ENCODE measurements around the gene RHBDL1.

Gene RHBDL1

DNA sequence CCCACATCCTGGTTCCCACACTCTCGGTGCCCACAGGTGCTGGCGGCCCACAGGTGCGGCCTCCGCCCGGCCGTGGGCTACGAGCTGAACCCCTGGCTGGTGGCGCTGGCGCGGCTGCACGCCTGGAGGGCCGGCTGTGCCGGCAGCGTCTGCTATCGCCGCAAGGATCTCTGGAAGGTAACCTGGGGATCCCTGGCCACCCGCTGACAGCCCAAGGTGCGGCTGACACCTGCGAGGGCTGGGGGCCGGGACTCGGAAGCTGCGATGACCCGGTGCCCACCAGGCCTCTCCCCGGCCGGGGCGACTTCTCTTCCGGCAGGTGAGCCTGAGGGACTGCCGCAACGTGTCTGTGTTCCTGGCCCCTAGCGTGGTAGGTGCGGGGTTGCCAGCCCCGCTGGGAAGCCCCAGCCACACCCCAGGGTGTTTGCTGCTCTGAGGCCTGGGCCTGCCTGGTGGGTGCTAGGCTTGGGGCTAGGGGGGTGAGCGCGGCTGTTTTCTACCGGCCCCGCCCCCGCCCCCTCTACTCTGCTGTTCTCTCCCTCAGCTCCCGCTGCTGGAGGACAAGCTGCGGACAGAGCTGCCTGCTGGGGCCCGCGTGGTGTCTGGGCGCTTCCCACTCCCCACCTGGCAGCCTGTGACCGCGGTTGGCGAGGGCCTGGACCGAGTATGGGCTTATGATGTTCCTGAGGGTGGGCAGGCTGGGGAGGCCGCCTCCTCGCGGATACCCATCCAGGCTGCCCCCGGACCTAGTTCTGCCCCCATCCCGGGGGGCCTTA lies 46.5 kb downstream of the RHBDL1 start:
- DNase-seq = no peak

GRCh38 chr16:722835-723633 lies 47.6 kb downstream of the RHBDL1 start:
- no peak for DNase-seq

- no peak for DNase-seq
Observed at GRCh38 chr16:723695-724094, 48.2 kb downstream of the RHBDL1 start.

GRCh38 chr16:724188-725040 lies 48.9 kb downstream of the RHBDL1 start:
- no peak for DNase-seq

GRCh38 chr16:725041-725376 lies 49.5 kb downstream of the RHBDL1 start:
- DNase-seq = no peak

DNA sequence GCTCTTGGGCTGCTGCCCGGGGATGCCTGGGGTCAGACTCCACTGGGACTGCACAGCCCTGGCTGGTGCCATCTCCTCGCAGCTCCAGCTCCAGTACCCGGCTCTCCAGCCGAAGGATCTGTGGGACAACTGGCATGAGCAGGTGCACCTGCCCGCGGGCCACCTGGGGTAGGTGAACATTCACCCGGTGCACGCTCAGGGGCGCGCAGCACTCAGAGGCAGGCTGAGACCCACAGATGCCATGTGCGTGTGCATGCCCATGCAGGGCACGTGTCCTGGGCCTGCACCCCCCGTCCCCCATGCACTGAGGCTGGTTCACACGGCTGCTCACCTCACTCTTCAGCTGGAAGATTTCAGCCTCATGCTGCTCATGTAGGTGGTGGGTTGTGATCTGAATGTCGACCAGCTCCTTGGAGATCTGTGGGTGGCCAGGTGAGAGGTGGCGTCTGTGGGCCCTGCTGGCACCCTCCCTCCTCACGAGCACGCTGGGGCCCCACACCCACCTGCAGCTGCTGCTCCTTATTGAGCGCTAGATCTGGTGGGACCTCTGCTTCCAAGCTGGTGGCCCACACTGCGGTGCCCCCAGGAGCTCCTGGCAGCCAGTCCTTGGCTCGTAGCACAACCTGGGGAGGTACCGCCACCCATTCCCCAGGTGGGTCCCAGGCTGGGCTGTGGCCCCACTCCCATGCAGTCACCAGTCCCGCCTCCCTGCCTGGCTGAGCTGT lies 50.2 kb downstream of the RHBDL1 start:
- DNase-seq = no peak

GRCh38 chr16:726188-726437 lies 50.6 kb downstream of the RHBDL1 start:
- DNase-seq = no peak

- DNase-seq = peak; percentile 67
Observed at GRCh38 chr16:726438-727290, 51.2 kb downstream of the RHBDL1 start, which contains the start of the genes CCDC78 and HAGHL. Gene CCDC78, minus strand, starts transcription at chr16:726443. Its CDS starts 76 bp downstream, at chr16:726367. Gene HAGHL, plus strand, starts transcription at chr16:727106. Its CDS starts 404 bp downstream, at chr16:727510.

DNA sequence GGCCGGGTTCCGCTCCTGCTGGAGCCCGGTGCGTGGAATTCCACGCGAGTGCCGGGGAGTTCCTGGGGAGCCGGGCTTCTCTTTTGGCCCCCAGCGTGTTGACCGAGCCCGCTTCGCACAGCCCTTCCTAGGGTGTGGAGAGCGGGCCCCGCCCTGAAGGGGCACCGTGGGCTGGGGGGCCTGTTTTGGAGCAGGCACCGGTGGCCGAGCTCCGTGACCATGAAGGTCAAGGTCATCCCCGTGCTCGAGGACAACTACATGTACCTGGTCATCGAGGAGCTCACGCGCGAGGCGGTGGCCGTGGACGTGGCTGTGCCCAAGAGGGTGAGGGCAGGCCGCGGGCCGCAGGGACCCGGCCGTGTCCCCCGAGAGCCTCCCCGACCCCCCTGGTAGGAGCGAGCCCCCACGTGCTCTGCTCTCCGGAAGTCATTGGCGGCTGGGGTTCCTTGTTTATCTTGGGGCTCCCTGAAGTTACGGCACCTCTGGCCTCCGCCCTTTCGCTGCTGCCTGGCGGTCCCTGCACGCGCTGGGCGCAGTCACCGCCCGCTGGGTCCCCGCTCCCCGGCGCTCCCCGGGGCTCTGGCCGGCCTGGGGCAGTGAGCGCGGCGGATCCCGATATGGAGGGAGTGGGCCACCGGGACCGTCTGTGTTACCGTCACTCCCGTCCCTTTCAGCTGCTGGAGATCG lies 52.0 kb downstream of the RHBDL1 start:
- DNase-seq = peak; percentile 49
